H1 (cell line): Measurements from ENCODE around the gene CXCR3. TPM values are rescaled to one million over a fixed set of nuclear protein-coding genes. Genes with fewer than 3 reads are reported as not detected.

Experiments used
- CTCF ChIA-PET: fragments of 300-600 bp; sonication (Branson Sonifier 250); formaldehyde crosslinking; loops from one replicate; lab custom pipeline; 2021; ENCODE audit not compliant: partially characterized antibody; lab: Charles Lee
- POLR2A ChIA-PET: fragments of 300-600 bp; sonication (Branson Sonifier 250); formaldehyde crosslinking; loops from one replicate; lab custom pipeline; 2021; ENCODE audit warnings: inconsistent platforms; ENCODE audit not compliant: partially characterized antibody; lab: Charles Lee
- DNase-seq, 2 experiments: peaks; one replicate each; pipeline versions ENCODE4 v3.0.0 to v3.0.0-alpha.2; 2010 to 2022; ENCODE audit warnings: low spot score in 2 of 2, low read depth in 1 of 2, mixed read lengths in 1 of 2
- FAIRE-seq: peaks from 2 replicates; lab custom pipeline; 2011; peaks lifted over from hg19 to GRCh38; lab: Jason Lieb, UNC
- H2AFZ ChIP-seq: 2 replicates; pipeline ENCODE4 v1.8.1; 2012; ENCODE audit warnings: low read length, inconsistent platforms
- H2AK5ac ChIP-seq: 2 replicates; pipeline ENCODE4 v1.6.1; 2013; ENCODE audit warnings: low read depth, low read length
- H2BK120ac ChIP-seq: replicated peaks from 2 replicates; pipeline ENCODE3; 2013; ENCODE audit warnings: low read depth, low read length, inconsistent platforms
- H2BK12ac ChIP-seq: 2 replicates; pipeline ENCODE4 v1.6.1; 2013; ENCODE audit warnings: low read depth, low read length
- H2BK15ac ChIP-seq: 2 replicates; pipeline ENCODE4 v1.6.1; 2013; ENCODE audit warnings: low read length
- H2BK20ac ChIP-seq: 2 replicates; pipeline ENCODE4 v1.6.1; 2013; ENCODE audit warnings: low read length
- H2BK5ac ChIP-seq: 2 replicates; pipeline ENCODE4 v1.6.1; 2013; ENCODE audit warnings: low read depth, low read length
- H3K14ac ChIP-seq: 2 replicates; pipeline ENCODE4 v1.6.1; 2013; ENCODE audit warnings: inconsistent platforms; ENCODE audit not compliant: insufficient read length
- H3K18ac ChIP-seq: 2 replicates; pipeline ENCODE4 v1.6.1; 2013; ENCODE audit warnings: low read length; ENCODE audit errors: extremely low read depth
- H3K23ac ChIP-seq: 2 replicates; pipeline ENCODE4 v1.6.1; 2013; ENCODE audit warnings: inconsistent platforms; ENCODE audit not compliant: insufficient read length
- H3K23me2 ChIP-seq: 2 replicates; pipeline ENCODE4 v1.6.1; 2013; ENCODE audit warnings: low read depth, low read length
- H3K27ac ChIP-seq: 2 replicates; pipeline ENCODE4 v1.6.1; 2011; ENCODE audit warnings: low read depth, low read length, inconsistent platforms
- H3K27me3 ChIP-seq, 4 experiments: replicated peaks in 1 of 4; 1 replicate in 1 of 4; 2 replicates in 3 of 4; pipeline versions ENCODE4 v1.6.1 to v1.8.1; 2011 to 2013; ENCODE audit warnings: low read length in 3 of 4, mild to moderate bottlenecking in 3 of 4, inconsistent platforms in 2 of 4, mixed read lengths in 2 of 4, moderate library complexity in 1 of 4; ENCODE audit not compliant: control insufficient read depth in 3 of 4, insufficient read depth in 3 of 4; ENCODE audit errors: extremely low read depth in 1 of 4
- H3K36me3 ChIP-seq, 4 experiments: 2 replicates each; pipeline versions ENCODE4 v1.6.1 to v1.8.1; 2011 to 2013; ENCODE audit warnings: mild to moderate bottlenecking in 4 of 4, low read length in 3 of 4, moderate library complexity in 2 of 4, control low read depth in 1 of 4, inconsistent platforms in 1 of 4; ENCODE audit not compliant: insufficient read depth in 4 of 4, control insufficient read depth in 2 of 4
- H3K4ac ChIP-seq: replicated peaks from 2 replicates; pipeline ENCODE3; 2013; ENCODE audit warnings: low read length, low read depth, mixed read lengths, inconsistent platforms; ENCODE audit not compliant: insufficient read length
- H3K4me1 ChIP-seq, 4 experiments: replicated peaks in 1 of 4; 1 replicate in 1 of 4; 2 replicates in 3 of 4; pipeline versions ENCODE4 v1.6.1 to v1.8.1; 2011 to 2013; ENCODE audit warnings: low read length in 3 of 4, inconsistent platforms in 2 of 4, mixed read lengths in 1 of 4; ENCODE audit not compliant: insufficient read depth in 4 of 4, control insufficient read depth in 3 of 4
- H3K4me2 ChIP-seq, 2 experiments: 2 replicates each; pipeline versions ENCODE4 v1.6.1 to v1.8.1; 2011 to 2013; ENCODE audit warnings: low read depth in 2 of 2, low read length in 2 of 2, control low read depth in 1 of 2, inconsistent platforms in 1 of 2, mild to moderate bottlenecking in 1 of 2; ENCODE audit not compliant: insufficient read depth in 1 of 2
- H3K4me3 ChIP-seq, 4 experiments: fragments of 200-600, 300-600 bp in 1 of 4; sonication (generic), shearing (Covaris generic), sonication (Bioruptor Twin) in 1 of 4; 2 replicates each; pipeline versions ENCODE4 v1.5.1 to v1.8.1; 2011 to 2016; ENCODE audit warnings: low read length in 4 of 4, low read depth in 3 of 4, control low read depth in 2 of 4, inconsistent platforms in 2 of 4, mild to moderate bottlenecking in 2 of 4, mixed read lengths in 1 of 4, moderate library complexity in 1 of 4; ENCODE audit not compliant: insufficient read depth in 2 of 4; ENCODE audit errors: extremely low read depth in 1 of 4
- H3K56ac ChIP-seq: replicated peaks from 2 replicates; pipeline ENCODE3; 2013; ENCODE audit warnings: low read depth, mild to moderate bottlenecking, mixed read lengths, low read length, inconsistent platforms; ENCODE audit not compliant: insufficient read length
- H3K79me1 ChIP-seq: 2 replicates; pipeline ENCODE4 v1.6.1; 2013; ENCODE audit warnings: low read depth, low read length, control low read depth
- H3K79me2 ChIP-seq, 2 experiments: 2 replicates each; pipeline versions ENCODE4 v1.6.1 to v1.8.1; 2012 to 2013; ENCODE audit warnings: low read length in 2 of 2, mild to moderate bottlenecking in 2 of 2, inconsistent platforms in 1 of 2; ENCODE audit not compliant: insufficient read depth in 2 of 2, control insufficient read depth in 1 of 2
- H3K9ac ChIP-seq, 4 experiments: replicated peaks in 1 of 4; 1 replicate in 1 of 4; 2 replicates in 3 of 4; pipeline versions ENCODE4 v1.6.1 to v1.8.1; 2011 to 2013; ENCODE audit warnings: low read depth in 3 of 4, low read length in 3 of 4, control low read depth in 2 of 4, mild to moderate bottlenecking in 2 of 4, moderate library complexity in 2 of 4, inconsistent platforms in 1 of 4; ENCODE audit errors: extremely low read depth in 1 of 4
- H3K9me3 ChIP-seq, 2 experiments: 2 replicates each; pipeline versions ENCODE4 v1.6.1 to v1.8.1; 2012 to 2013; ENCODE audit warnings: mild to moderate bottlenecking in 2 of 2, moderate library complexity in 2 of 2, control low read depth in 1 of 2, inconsistent platforms in 1 of 2, low read depth in 1 of 2, low read length in 1 of 2, mixed read lengths in 1 of 2; ENCODE audit not compliant: insufficient read depth in 2 of 2
- H4K20me1 ChIP-seq, 2 experiments: replicated peaks in 1 of 2; 2 replicates each; pipeline versions ENCODE3 to v1.8.1; 2011 to 2013; ENCODE audit warnings: inconsistent platforms in 2 of 2, low read length in 2 of 2, mild to moderate bottlenecking in 1 of 2; ENCODE audit not compliant: insufficient read depth in 2 of 2, control insufficient read depth in 1 of 2
- H4K5ac ChIP-seq: 2 replicates; pipeline ENCODE4 v1.6.1; 2013; ENCODE audit warnings: low read length, low read depth, mixed read lengths, inconsistent platforms; ENCODE audit not compliant: insufficient read length
- H4K8ac ChIP-seq: 2 replicates; pipeline ENCODE4 v1.8.0; 2013; ENCODE audit warnings: mild to moderate bottlenecking, moderate library complexity, low read length, inconsistent platforms; ENCODE audit not compliant: insufficient read depth; ENCODE audit errors: extremely low read depth
- H4K91ac ChIP-seq: replicated peaks from 2 replicates; pipeline ENCODE3; 2013; ENCODE audit warnings: low read length, mixed read lengths, inconsistent platforms; ENCODE audit not compliant: insufficient read length
- MAFK ChIP-seq: IDR thresholded peaks from 2 replicates; pipeline ENCODE4 v1.6.1; 2012; ENCODE audit warnings: low read depth, mild to moderate bottlenecking, improper control_type of control experiment, low read length
- PHF8 ChIP-seq: fragments of 200-600 bp; sonication (generic); conservative IDR thresholded peaks from 2 replicates; pipeline ENCODE4 v1.7.1; 2012; ENCODE audit warnings: low read depth, mild to moderate bottlenecking, inconsistent platforms, low read length, moderate library complexity
- RBBP5 ChIP-seq: IDR thresholded peaks from 2 replicates; pipeline ENCODE4 v1.7.1; 2012; ENCODE audit warnings: low read depth, mild to moderate bottlenecking, inconsistent platforms, low read length, moderate library complexity, borderline replicate concordance
- ZNF274 ChIP-seq: IDR thresholded peaks from 2 replicates; pipeline ENCODE4 v1.7.0; 2012; ENCODE audit warnings: low read length, borderline replicate concordance; ENCODE audit errors: extremely low read depth
- WGBS, 2 experiments: shearing (Covaris generic) in 1 of 2; methylation state at CpG; one replicate each; pipeline versions ENCODE4 v1.1.6 to v1.1.7; 2013 to 2015; ENCODE audit warnings: low lambda C conversion rate in 2 of 2, mixed read lengths in 2 of 2, inconsistent platforms in 1 of 2, low coverage in 1 of 2, missing lambda C conversion rate in 1 of 2; ENCODE audit not compliant: insufficient replicate concordance in 2 of 2, insufficient coverage in 1 of 2, insufficient read length in 1 of 2; ENCODE audit errors: extremely low coverage in 1 of 2, missing lambda C conversion rate in 1 of 2; 5-methylcytosine and 5-hydroxymethylcytosine counted together
- polyA plus RNA-seq, 7 experiments: library from polyadenylated mRNA; depleted of rRNA in 3 of 7; stranded (reverse) in 5 of 7; unstranded in 2 of 7; fragments of >200 nt in 5 of 7; fragments of 200-250 nt in 2 of 7; gene quantifications; 1 replicate in 5 of 7; 2 replicates in 1 of 7; 4 replicates in 1 of 7; pipeline versions ENCODE4 v1.2.1 to v1.2.3, GENCODE V29; 2011 to 2013; ENCODE audit warnings: missing spikeins in 2 of 7, mixed read lengths in 2 of 7
- total RNA-seq: library from RNA; stranded (reverse); fragmentation: NEBNext Ultra II Directional; extraction: Animal tissue kit (Norgen Biotek cat#: 25700); gene quantifications from 2 replicates; pipeline ENCODE4 v1.2.1, GENCODE V29; 2021
- TF ChIP-seq, protein P1 (sequence below): IDR thresholded peaks from 2 replicates; pipeline ENCODE4 v1.6.1; 2012; ENCODE audit warnings: inconsistent platforms

The CXCR3 gene
- total and polyA plus RNA-seq, 2 of the 8 experiments (the other 6 are each of a cell fraction or from before 2014, with no cell fraction given), result not detected

DNA sequence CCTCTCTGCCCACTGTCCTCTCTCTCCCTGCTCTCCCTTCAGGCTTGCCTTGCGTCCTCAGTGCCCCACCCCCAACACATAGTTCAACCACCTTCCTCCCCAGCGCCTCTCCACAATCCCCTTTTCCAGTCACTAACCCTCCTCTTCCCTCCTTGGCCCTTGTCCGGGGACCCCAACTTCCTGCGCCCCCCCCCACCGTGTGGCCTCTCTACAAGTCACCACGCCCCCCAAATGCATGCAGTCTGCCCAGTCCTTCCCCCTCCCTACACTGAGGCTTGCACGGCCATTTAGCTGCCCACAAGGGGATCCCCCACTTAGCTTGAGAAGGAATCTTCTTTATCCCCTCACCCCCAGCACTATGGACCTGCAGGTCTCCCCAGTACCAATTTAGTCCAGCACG, 569 bp downstream of the CXCR3 start:
- Histone ChIP-seq H3K4me1 (peaks cover 0 to 3% (median 0%) of the 10 kb centered on the region in 4 experiments; a peak in 1 of 7 replicates), H3K79me1 (no peaks in the 10 kb centered on the region), H2BK5ac (no peak overlapping the region), H4K20me1 (no peaks in the 10 kb centered on the region), H3K4me3 (no peak overlapping the region), H3K14ac (no peak overlapping the region), H3K4me2 (no peak overlapping the region), H2AK5ac (no peak overlapping the region), H3K27me3 (no peaks in the 10 kb centered on the region), H4K8ac (no peak overlapping the region; the same call in 1 of the 2 replicates), H3K79me2 (no peaks in the 10 kb centered on the region), H3K27ac (no peak overlapping the region), H2BK20ac (no peak overlapping the region), H3K18ac (no peak overlapping the region), H3K9ac (no peak overlapping the region), H3K9me3 (no peaks in the 10 kb centered on the region), H2AFZ (no peak overlapping the region), H3K23ac (no peak overlapping the region), H2BK12ac (no peak overlapping the region), H4K5ac (no peak overlapping the region), H3K4ac (no peak overlapping the region), H2BK120ac (no peak overlapping the region), H4K91ac (no peak overlapping the region), H3K36me3 (no peaks in the 10 kb centered on the region), H3K56ac (no peak overlapping the region), H3K23me2 (no peaks in the 10 kb centered on the region), H2BK15ac (no peak overlapping the region)
- FAIRE-seq, result no peak
- no peak for DNase-seq
- ChIA-PET CTCF (no interaction called here), POLR2A (no interaction called here)
- no CpG with 5 or more reads among the region's 8 CpGs for WGBS, 2 experiments
- TF ChIP-seq PHF8 (no peak), RBBP5 (no peak), ZNF274 (no peak), MAFK (no peak)
- TF ChIP-seq, protein P1, sequence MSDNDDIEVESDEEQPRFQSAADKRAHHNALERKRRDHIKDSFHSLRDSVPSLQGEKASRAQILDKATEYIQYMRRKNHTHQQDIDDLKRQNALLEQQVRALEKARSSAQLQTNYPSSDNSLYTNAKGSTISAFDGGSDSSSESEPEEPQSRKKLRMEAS, result no peak
- TF ChIP-seq, all 59 proteins: peak for 0
